Stimulated activated naive CD8-positive, alpha-beta T cell treated with anti-CD3 and anti-CD28 coated beads, Interleukin-15, amount 100 ng/mL, for 72 hours (primary cell): Measurements from ENCODE around the gene CTSW.

Source experiments
- ATAC-seq: fragments of 150-1000 bp; cut with Tn5 transposase; 2 replicates; pipeline ENCODE4 v1.10.0; 2021; ENCODE audit warnings: mild to moderate bottlenecking, moderate library complexity
- DNase-seq, 2 donors: peaks; one replicate each; pipeline ENCODE4 v3.0.0; 2021 to 2022
- H3K27ac Mint-ChIP-seq, 2 donors: one replicate each; pipeline ENCODE4 v1.8.0; 2022; ENCODE audit warnings: mild to moderate bottlenecking in 2 of 2, mixed read lengths in 2 of 2, moderate library complexity in 2 of 2
- H3K27me3 Mint-ChIP-seq: one replicate; pipeline ENCODE4 v1.8.0; 2022; ENCODE audit warnings: mixed read lengths
- H3K4me1 Mint-ChIP-seq: one replicate; pipeline ENCODE4 v1.8.0; 2022; ENCODE audit warnings: mild to moderate bottlenecking, mixed read lengths
- H3K4me3 Mint-ChIP-seq, 2 donors: one replicate each; pipeline ENCODE4 v1.8.0; 2022; ENCODE audit warnings: mild to moderate bottlenecking in 2 of 2, mixed read lengths in 2 of 2, moderate library complexity in 1 of 2
- H3K9me3 Mint-ChIP-seq, 2 donors: one replicate each; pipeline ENCODE4 v1.8.0; 2022; ENCODE audit warnings: mixed read lengths in 2 of 2

The CTSW gene

GRCh38 chr11:65917434-65918210 lies 38.0 kb downstream of the CTSW start:
- Mint-ChIP-seq H3K27me3 (no peaks in the 10 kb centered on the region), H3K27ac (no peak overlapping the region), H3K4me1 (peaks cover 57% of the 10 kb centered on the region), H3K4me3 (peak overlapping the region; percentile 83 to 89), H3K9me3 (no peaks in the 10 kb centered on the region)
- DNase-seq = no peak
- ATAC-seq = no peak

- DNase-seq = no peak
- H3K27me3 Mint-ChIP-seq = no peaks in the 10 kb centered on the region
- peak within 1 kb of the TSS; percentile 88 to 98 for H3K4me3 Mint-ChIP-seq
- H3K4me1 Mint-ChIP-seq = peaks cover 57% of the 10 kb centered on the region
- peak within 1 kb of the TSS; percentile 95 to 97 for H3K27ac Mint-ChIP-seq
- peak; percentile 71 for ATAC-seq
- H3K9me3 Mint-ChIP-seq = no peaks in the 10 kb centered on the region
Observed at GRCh38 chr11:65918211-65919140, 38.8 kb downstream of the CTSW start, which contains the start of gene C11orf68. Gene C11orf68 (minus strand): TSS chr11:65919062. CDS start chr11:65919031, 31 bp downstream.

- Mint-ChIP-seq H3K27ac (peak within 1 kb of the TSS; percentile 95 to 97), H3K9me3 (no peaks in the 10 kb centered on the region), H3K27me3 (no peaks in the 10 kb centered on the region), H3K4me3 (peak within 1 kb of the TSS; percentile 88 to 98), H3K4me1 (peaks cover 57% of the 10 kb centered on the region)
- DNase-seq = peak; percentile 98
- peak; percentile 95 for ATAC-seq
Observed at GRCh38 chr11:65919141-65919572, 39.5 kb downstream of the CTSW start, which contains the start of gene DRAP1. Gene DRAP1 (plus strand): TSS chr11:65919426. CDS start chr11:65919502, 76 bp downstream.

- ATAC-seq (peak; percentile 64), DNase-seq (peak in 1 of 2 donors; percentile 69)
- H3K27me3 Mint-ChIP-seq = no peaks in the 10 kb centered on the region
- peak overlapping the region; percentile 88 to 98 for H3K4me3 Mint-ChIP-seq
- peaks cover 52% of the 10 kb centered on the region for H3K4me1 Mint-ChIP-seq
- no peaks in the 10 kb centered on the region for H3K9me3 Mint-ChIP-seq
- peak overlapping the region; percentile 89 to 97 for H3K27ac Mint-ChIP-seq
Observed at GRCh38 chr11:65919573-65920371, 40.1 kb downstream of the CTSW start.

- peaks cover 46% of the 10 kb centered on the region for H3K4me1 Mint-ChIP-seq
- DNase-seq (no peak), ATAC-seq (no peak)
- no peaks in the 10 kb centered on the region for H3K9me3 Mint-ChIP-seq
- H3K4me3 Mint-ChIP-seq = peak overlapping the region; percentile 88 to 98
- H3K27me3 Mint-ChIP-seq = no peaks in the 10 kb centered on the region
- H3K27ac Mint-ChIP-seq = peak overlapping the region; percentile 83 to 97
Observed at GRCh38 chr11:65920372-65920802, 40.8 kb downstream of the CTSW start.

GRCh38 chr11:65921033-65921555 lies 41.5 kb downstream of the CTSW start:
- DNase-seq (no peak), ATAC-seq (no peak)
- Mint-ChIP-seq H3K4me1 (peaks cover 39% of the 10 kb centered on the region), H3K27me3 (no peaks in the 10 kb centered on the region), H3K9me3 (no peaks in the 10 kb centered on the region), H3K27ac (no peak overlapping the region), H3K4me3 (peak overlapping the region; percentile 88 to 98)

GRCh38 chr11:65921876-65922275 lies 42.2 kb downstream of the CTSW start:
- H3K27ac Mint-ChIP-seq = no peak overlapping the region
- DNase-seq (no peak), ATAC-seq (no peak)
- no peaks in the 10 kb centered on the region for H3K9me3 Mint-ChIP-seq
- no peak overlapping the region for H3K4me3 Mint-ChIP-seq
- H3K27me3 Mint-ChIP-seq = no peaks in the 10 kb centered on the region
- H3K4me1 Mint-ChIP-seq = peaks cover 34% of the 10 kb centered on the region

GRCh38 chr11:65922565-65922964 lies 42.9 kb downstream of the CTSW start:
- no peak for ATAC-seq
- Mint-ChIP-seq H3K9me3 (no peaks in the 10 kb centered on the region), H3K4me3 (no peak overlapping the region), H3K27me3 (no peaks in the 10 kb centered on the region), H3K27ac (no peak overlapping the region), H3K4me1 (peaks cover 34% of the 10 kb centered on the region)
- DNase-seq = no peak

- DNase-seq = no peak
- Mint-ChIP-seq H3K4me1 (peaks cover 53% of the 10 kb centered on the region), H3K4me3 (no peak overlapping the region), H3K9me3 (no peaks in the 10 kb centered on the region), H3K27me3 (no peaks in the 10 kb centered on the region), H3K27ac (no peak overlapping the region)
- no peak for ATAC-seq
Observed at GRCh38 chr11:65925397-65925796, 45.8 kb downstream of the CTSW start.

GRCh38 chr11:65927904-65928397 lies 48.3 kb downstream of the CTSW start:
- no peaks in the 10 kb centered on the region for H3K9me3 Mint-ChIP-seq
- H3K27me3 Mint-ChIP-seq = no peaks in the 10 kb centered on the region
- H3K4me1 Mint-ChIP-seq = peaks cover 57% of the 10 kb centered on the region
- peak overlapping the region; percentile 80 to 85 for H3K4me3 Mint-ChIP-seq
- peak; percentile 90 for ATAC-seq
- H3K27ac Mint-ChIP-seq = peak overlapping the region; percentile 91 to 97
- peak; percentile 62 to 76 for DNase-seq

- no peaks in the 10 kb centered on the region for H3K27me3 Mint-ChIP-seq
- peaks cover 57% of the 10 kb centered on the region for H3K4me1 Mint-ChIP-seq
- H3K27ac Mint-ChIP-seq = peak overlapping the region; percentile 91 to 97
- peak; percentile 7 for ATAC-seq
- no peak for DNase-seq
- no peaks in the 10 kb centered on the region for H3K9me3 Mint-ChIP-seq
- peak overlapping the region; percentile 80 to 85 for H3K4me3 Mint-ChIP-seq
Observed at GRCh38 chr11:65928667-65929066, 49.0 kb downstream of the CTSW start.

GRCh38 chr11:65931773-65932557 lies 52.3 kb downstream of the CTSW start:
- Mint-ChIP-seq H3K4me1 (peaks cover 54% of the 10 kb centered on the region), H3K27ac (peak overlapping the region in 1 of 2 donors; percentile 72), H3K27me3 (no peaks in the 10 kb centered on the region), H3K9me3 (no peaks in the 10 kb centered on the region), H3K4me3 (peak overlapping the region; percentile 56 to 57)
- ATAC-seq (peak; percentile 57), DNase-seq (peak in 1 of 2 donors; percentile 20)

- Mint-ChIP-seq H3K27me3 (no peaks in the 10 kb centered on the region), H3K4me3 (peak overlapping the region; percentile 56 to 57), H3K27ac (peak overlapping the region in 1 of 2 donors; percentile 72), H3K4me1 (peaks cover 48% of the 10 kb centered on the region), H3K9me3 (no peaks in the 10 kb centered on the region)
- no peak for DNase-seq
- no peak for ATAC-seq
Observed at GRCh38 chr11:65932558-65932919, 52.9 kb downstream of the CTSW start.
